Astrocyte of the hippocampus (primary cell): ENCODE data around the gene ASPSCR1.
A peak's percentile ranks its signal among the peaks of the same experiment; 100 is the strongest.

Experiments used
- DNase-seq: peaks from one replicate; pipeline ENCODE4 v3.0.0; 2011; ENCODE audit warnings: low read depth, low spot score

ASPSCR1 gene

DNA sequence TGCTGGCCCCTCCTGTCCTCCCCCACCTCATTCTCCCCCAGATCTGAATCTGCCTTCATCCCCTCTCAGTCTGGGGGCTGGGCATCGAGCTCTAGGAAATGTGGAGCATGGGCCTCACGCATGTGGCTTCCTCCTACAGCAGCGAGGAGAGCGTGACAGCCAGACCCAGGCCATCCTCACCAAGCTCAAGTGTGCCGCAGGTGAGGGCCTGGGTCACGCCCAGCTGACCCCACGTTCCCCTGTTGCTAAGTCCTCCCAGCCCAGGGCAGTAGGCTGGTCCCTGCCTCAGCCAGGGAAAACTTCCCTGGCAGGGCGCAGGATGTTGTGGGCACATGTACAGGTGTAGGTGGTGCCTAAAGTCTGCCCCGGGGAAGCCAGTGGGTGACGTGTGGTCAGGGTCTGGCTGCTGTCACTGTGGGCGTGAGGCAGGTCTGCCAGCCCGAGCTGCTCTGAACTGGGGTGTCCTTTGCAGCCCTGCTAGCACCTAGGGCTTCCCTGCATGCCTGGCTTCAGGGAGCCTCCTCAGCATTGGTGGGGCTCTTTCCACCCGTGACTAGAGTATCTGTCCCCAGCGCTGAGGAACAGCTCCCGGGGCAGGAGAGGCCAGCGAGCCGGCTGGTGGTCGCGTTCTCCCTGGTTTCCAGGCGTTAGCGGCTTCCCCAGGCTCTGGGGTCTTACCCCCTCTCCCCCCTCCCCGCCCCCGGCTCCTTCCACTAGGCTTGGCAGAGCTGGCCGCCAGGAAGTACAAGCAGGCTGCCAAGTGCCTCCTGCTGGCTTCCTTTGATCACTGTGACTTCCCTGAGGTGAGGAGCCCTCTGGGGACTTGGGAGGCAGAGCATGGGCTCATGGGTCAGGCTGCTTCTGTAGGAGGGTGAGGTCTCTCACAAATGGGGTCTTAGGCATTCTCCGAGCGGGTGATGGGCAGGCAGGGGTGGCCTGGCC, 77.9 kb downstream of the ASPSCR1 start:
- no peak for DNase-seq

DNA sequence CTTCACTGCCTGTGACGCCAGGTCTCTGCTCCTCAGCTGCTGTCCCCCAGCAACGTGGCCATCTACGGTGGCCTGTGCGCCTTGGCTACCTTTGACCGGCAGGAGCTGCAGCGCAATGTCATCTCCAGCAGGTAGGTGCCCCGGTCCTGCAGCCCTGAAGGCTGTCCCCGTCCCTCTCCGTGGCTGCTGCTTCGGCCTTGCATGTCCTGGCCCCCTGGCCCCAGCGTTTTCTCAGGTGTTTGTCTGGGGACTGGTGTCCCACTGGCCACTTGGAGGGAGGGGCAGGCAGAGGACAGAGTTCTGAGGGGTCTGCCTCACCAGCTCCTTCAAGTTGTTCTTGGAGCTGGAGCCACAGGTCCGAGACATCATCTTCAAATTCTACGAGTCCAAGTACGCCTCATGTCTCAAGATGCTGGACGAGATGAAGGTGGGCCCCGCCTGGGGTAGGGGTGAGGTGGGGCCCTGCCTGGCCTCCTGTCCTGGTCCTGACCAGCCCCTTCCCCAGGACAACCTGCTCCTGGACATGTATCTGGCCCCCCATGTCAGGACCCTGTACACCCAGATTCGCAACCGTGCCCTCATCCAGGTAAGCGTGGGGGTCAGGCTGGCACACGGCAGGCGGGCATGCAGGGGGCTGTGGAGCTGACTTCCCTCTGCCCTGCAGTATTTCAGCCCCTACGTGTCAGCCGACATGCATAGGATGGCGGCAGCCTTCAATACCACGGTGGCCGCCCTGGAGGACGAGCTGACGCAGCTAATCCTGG, 78.7 kb downstream of the ASPSCR1 start:
- DNase-seq = no peak

DNA sequence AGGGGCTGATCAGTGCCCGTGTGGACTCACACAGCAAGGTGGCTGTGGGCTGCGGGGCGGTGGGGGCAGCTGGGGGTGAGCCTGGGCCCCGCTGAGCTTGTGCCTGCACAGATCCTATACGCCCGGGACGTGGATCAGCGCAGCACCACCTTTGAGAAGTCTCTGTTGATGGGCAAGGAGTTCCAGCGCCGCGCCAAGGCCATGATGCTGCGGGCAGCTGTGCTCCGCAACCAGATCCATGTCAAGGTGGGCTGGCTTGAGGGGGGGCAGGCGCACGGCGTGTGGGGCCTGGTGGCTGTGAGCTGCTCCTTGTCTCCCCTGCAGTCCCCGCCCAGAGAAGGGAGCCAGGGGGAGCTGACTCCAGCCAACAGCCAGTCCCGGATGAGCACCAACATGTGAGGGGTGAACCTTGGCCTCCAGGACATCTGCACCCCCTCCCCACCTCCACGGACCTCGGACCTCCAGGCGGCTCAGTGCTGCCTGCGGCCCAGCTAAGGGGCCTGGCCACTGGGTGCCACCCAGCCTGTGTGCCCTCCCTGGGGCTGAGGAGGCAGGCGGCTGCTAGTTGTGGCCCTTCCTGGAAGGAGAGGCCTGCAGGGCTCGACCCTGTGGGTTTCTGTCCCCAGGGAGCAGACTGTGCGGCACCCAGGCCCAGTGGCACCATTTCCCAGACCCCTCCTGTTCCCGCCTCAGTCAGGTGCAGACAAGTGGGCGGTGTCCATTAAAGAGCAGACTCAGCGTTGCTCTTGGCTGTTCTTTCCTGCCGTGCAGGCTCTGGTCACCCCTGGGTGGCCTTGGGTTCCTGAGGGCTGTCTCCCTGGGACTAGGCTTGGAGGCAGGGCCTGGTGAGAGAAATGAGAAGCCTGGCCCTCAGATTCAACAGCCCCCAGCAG, 79.5 kb downstream of the ASPSCR1 start:
- DNase-seq = no peak

DNA sequence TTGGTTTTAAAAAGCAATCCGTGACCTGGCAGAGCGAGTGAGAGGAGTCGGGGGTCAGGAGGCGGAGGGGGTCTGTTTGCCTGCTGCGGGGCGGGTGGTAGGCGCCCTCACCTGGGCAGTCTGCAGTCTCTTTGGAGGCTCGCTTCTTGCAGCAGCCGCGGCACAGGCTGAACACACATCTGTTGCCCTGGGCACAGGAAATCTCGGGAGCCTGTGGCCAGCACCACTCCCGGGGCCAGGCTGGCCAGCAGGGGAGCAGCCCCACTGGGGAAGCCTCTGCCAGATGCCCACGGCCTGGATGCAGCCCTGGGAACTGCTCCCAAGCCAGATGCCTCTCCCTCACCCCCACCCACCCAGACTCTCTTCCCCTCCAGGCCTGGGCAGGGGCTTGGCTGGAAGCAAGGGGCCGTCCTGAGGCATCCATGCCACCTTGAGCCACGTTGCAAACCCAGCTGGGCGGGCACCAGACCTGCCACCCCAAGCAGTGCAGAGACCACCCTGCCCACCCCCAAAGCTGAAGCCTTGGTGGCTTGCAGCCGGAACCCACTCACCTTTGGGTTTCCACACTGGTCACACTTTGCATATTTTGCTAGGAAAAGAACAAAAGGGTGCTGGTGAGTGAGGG, 80.9 kb downstream of the ASPSCR1 start:
- DNase-seq = no peak

DNA sequence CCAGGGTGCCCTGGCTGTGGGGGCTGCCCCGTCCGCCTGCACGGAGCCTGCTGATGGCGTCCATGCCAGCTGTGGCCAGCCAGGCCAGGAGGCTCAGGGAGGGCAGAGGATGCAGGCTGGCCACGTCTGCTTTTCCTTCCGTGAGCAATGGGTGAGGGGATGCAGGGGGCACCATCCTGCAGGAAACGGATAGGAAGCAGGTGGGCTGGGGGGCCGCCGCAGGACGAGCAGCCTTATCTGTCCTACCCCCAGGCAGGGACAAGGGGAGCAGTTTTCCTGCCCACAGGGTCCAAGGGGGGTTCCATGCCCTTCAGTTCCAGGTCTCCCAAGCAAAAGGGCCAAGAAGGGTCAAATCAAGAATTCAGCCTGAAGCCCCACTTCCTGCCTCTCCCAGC, 81.4 kb downstream of the ASPSCR1 start:
- DNase-seq = no peak

DNA sequence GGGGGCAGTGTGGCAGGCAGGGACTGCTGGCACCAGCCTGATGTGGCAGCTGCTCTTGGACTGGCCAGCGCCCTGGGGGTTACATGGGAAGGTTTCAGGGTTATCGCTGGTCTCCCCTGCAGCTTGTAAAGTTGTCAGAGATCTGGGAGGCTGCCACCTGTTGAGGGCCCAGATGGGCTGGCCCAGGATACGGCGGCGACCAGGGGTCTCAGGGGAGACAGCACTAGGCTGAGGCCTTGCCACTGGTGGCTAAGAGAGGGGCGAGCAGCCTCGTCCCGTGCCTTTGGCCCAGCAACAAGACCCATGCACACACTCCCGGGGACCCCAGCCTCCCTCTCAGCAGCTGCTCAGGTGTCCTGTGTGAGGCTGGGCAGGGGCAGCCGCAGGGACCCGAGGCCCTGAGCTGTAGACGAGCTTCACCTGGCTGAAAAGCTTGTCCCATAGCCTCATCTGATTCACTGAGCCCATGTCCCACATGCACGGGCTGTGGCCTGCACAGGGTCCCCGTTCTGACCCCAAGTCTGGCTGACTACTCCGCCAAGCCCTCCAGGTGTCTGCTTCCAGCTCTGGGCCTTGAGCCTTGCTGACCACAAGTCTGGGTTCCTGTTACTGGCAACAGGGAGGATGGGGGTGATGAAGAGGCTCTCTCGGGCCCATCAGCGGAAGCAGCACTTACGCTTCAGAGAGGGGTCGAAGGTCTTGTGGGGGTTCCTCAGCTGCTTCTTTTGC, 82.0 kb downstream of the ASPSCR1 start:
- no peak for DNase-seq

DNA sequence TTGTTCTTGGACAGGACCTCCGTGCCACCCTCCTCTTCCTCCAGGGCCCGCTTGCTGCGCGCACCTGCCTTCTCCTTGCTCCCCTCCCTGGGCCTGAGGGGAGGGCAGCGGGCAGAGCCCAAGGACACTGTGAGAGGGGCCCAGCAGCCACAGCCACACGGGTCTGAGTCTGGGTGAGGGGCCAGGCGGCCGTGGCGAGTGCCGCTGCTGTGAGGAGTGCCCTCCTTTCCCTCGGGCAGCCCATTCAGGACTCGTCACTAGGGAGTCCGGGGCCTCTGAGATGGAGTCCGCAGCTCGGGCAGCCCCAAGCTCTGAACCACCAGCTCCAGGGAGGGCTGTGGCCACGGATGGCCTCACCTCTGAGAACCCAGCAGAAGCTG, 82.6 kb downstream of the ASPSCR1 start:
- DNase-seq = no peak

DNA sequence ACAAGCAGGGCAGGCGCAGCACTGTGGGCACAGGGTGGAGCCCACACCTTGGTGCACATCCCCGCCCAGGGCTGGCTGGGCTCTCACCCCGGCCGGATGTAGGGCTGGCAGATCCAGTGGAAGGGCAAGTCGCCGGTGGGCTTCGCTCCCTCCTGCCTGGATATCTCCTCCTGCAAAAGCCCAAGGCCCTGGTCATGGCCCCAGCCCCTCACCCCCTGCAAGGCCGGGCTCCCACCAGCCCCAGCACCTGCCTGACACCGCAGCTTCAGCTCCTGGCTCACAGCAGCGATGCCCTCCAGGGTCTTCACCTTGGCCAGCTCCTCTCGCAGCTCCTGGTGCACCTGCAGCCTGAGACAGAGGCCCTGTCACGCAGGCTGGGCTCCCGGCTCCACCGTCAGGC, 83.2 kb downstream of the ASPSCR1 start:
- DNase-seq = no peak

DNA sequence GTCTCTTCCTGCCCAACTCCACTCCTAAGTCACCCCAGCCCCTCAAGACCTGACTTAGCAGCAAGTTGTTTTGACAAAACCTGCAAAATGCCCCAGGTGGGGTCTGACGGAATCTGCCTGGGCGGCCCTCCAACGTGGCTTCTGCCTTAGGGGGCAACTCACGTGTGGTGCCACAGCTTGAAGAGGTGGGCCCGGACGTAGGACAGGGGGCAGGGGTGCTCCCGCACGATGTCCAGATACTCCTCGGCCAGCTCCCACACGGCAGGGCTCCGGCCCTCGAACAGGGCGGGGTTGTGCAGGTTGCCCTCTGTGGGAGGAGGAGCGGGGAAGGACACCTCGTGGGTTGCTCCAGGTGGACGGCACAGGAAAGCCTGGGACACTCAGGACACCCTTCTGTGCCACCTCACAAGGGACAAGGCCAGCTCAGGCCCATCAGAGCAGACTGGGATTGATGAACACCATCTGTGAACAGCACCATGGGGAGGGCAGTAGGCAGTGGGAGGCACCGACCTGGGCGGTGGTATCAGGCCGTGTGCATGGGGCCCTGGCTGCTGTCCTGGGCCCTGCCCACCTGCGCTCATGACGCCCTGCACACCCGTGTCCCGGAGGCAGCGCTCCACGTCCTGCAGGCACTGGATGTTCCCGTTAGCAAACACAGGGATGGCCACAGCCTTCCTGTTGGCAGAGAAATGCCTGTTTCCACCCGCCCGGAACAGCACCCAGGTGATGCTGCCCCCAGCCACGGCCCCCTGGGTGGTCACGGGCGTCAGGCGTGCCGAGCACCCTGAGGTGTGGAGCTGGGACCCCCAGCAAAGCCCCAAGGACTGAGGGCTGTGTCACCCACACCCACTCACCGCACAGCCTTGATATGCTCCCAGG, 83.9 kb downstream of the ASPSCR1 start:
- no peak for DNase-seq

DNA sequence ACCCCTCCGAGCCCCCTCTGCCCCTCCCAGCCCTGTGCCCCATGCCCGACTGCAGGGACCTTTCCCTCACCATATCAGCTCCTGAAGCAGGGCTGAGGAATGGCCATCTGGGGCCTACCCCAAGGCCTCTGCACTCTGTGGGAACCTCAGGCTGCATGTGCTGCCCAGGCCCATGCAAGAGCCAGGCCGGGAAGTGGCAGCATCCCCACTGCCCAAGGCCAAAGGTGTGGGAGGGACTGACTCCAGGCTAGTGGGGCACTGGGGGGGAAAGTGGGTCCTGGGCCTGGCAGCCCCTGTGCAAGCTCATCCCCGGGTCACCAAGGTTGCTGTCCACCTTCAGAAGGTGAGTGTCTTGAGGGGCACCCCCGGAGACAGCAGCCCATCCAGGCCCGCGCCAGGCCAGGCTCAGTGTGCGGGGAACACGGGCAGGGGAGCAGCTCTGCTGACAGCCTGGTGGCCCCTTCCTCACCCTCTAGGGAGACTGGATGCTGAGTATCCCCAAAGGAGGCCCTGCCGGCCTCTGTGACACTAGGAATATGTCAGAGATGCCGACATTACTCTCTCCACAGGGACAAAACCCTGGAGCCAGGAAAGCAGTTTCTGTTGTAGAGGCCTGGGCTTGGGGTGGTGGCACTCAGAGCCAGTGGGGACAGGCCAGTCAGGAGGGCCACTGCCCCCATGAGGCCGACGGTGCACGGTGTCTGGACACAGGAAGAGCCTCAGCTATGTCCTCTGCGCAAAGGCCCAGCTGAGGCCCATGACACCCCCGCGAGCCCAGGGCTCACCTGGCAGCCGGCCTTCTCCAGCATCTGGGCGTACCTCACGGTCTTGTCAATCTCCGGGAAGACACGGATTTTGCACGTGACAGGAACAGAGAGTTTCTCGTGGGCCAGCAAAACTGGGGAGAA, 84.9 kb downstream of the ASPSCR1 start:
- DNase-seq = no peak

DNA sequence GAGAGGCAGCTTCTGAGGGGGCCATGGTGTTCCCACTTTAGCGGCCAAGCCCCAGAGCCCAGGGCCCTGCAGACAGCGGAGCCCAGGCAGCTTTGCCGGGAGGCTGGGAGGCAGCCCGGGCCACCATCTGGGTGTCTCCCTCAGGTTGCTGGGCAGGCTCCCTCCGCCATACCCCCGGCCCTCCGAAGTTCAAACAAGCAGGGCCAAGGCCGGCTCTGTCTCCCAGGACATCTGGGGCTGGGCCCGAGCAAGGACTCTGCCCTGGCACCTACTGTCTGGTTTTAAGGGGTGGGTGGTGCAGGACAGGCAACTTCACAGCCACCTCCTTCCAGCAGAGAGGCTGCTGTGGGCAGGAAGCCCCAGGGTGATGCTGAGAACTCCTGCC, 85.5 kb downstream of the ASPSCR1 start:
- no peak for DNase-seq

DNA sequence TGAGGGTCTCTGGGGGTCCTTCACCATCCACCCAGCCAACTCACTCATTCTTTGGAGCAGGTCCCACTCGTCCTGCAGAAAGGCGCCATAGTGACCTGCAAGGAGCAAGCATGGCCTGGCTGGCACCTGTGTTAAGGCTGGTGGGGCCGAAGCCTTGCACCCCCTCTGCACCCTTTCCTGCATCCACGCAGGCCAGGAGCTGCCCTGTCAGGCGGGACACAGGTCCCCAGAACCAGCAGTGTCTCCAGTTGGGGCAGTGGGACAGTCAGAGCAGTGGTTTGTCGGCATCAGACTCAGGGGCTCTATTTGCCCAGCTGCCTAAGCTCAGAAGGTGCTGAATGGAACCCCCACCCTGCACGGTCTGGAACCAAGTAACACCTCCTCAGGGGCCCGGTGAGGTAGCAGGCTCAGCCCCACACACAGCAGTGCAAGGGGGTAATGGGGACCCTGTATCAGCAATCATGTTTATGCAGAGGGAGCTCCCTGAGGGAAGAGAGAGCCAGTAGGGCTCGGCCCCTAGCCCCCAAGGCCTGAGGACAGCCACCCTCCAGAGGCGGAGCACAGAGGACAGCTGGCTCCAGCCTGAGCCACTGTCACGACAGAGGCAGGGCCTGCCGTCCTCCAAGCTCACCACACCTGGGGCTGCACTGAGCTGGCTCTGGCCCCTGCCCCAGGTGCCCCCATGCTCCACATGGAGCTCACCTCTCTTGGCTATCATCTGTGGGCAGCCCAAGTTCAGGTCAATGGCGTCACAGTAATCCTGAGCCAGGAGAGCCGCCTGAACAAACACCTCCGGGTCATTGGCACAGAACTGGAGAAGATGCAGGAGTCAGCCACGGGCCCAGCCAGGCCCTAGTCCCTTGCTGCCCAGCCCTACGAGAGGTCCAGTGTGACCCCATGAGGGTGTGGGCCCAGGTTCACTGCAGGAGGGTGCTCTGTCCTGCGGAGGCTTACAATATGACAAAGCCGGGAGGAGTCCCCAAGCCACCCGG, 86.3 kb downstream of the ASPSCR1 start:
- no peak for DNase-seq

DNA sequence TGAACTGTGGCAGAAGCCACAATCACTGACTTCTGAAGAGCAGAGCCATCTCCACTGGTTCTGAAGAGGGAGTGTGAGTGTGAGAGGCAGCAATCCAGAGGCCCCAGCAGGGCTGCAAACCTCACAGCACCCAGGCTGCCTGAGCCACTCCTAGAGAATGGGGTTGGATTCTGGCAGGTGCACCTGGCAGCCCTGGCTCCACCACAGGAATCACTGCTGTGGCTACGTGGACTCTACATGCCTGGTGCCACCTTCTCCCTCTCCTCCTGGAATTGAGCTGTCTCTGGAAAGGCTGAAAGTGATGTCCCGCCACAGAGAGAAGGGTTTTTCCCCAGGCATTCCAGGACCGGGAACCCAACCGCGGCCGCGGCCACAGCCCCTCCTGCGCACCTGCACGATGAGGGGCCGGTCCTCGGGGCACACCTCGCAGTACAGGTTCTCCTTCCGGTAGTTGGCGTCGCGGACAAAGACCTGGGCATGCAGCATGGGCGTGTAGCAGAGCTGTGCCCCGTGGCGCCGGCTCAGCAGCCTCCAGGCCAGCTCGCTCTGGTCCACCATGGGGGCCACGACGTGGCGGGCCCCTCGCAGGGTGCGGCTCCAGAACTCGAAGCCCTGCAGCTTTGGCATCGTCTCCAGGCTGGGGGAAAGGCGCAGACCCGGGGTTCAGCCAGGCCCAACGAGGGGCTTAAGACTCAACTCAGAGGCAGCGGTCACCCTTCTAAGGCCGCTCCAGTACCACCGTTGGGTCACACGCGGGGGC, 87.2 kb downstream of the ASPSCR1 start:
- DNase-seq = peak; percentile 18

DNA sequence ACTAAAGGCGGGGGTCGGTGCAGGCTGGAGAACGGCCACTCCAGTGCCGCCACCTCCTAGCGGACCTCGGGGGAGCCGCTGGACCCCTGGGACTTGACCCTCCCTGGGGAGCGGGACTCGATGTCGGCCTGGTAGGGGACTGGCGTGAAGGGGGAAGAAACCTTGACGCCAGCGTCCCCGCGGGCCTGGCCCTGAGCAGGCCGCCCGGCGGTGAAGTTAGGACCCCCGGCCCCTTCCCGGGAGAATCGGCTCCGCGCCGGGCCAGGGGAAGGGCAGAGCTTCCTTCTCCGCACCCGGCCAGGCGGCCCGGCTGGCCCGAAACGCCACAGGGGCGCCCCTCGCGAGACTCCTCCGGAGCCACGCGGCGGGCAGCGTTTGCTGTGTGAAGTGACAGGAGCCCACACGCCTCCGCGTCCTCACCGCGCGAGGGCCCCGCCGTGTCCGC, 87.8 kb downstream of the ASPSCR1 start:
- peak; percentile 67 for DNase-seq

DNA sequence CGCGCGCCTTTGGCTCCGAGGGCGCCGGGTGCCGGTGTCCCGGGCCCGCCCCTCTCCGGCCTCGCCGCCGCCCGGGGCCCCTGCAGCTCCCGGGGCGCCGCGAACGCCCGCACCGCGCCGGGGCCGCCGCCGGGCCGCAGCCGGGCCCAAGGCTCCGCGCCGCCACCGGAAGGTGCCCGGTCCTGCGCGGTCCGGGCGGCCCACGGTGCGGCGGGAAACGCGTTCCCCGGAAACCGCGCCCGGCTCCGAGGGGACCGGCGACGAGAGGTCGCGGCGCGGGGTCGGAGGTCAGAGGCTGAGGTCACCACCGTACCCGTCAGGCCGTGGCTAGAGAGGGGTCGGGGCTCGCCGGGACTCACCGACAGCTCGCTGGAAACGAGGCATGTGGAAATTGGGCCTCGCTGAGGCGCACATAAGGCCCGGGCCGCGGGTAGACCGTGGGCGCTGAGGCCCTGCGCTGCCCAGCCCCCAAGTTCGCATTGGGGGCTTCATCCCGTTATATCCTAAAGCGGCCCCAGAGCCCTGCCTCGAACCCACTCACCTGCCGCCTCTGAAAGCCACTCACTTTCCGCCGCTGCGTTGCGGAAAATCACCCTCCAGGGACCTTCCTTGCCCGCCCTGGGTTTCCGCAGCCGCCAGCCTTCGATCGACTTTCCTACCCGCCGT, 88.3 kb downstream of the ASPSCR1 start, which contains the start of gene DUS1L:
Gene DUS1L, minus strand, starts transcription at position 167 of the 666 bp plus-strand sequence. CDS start 745 bp downstream, outside the sequence.
- peak; percentile 78 for DNase-seq
